ENCODE results near the gene LOXL1. TPM values are rescaled to one million over a fixed set of nuclear protein-coding genes. Genes with fewer than 3 reads are reported as not detected.

The LOXL1 gene
- total RNA-seq, 1 donor from 2014 or later = 1.0 TPM

DNA sequence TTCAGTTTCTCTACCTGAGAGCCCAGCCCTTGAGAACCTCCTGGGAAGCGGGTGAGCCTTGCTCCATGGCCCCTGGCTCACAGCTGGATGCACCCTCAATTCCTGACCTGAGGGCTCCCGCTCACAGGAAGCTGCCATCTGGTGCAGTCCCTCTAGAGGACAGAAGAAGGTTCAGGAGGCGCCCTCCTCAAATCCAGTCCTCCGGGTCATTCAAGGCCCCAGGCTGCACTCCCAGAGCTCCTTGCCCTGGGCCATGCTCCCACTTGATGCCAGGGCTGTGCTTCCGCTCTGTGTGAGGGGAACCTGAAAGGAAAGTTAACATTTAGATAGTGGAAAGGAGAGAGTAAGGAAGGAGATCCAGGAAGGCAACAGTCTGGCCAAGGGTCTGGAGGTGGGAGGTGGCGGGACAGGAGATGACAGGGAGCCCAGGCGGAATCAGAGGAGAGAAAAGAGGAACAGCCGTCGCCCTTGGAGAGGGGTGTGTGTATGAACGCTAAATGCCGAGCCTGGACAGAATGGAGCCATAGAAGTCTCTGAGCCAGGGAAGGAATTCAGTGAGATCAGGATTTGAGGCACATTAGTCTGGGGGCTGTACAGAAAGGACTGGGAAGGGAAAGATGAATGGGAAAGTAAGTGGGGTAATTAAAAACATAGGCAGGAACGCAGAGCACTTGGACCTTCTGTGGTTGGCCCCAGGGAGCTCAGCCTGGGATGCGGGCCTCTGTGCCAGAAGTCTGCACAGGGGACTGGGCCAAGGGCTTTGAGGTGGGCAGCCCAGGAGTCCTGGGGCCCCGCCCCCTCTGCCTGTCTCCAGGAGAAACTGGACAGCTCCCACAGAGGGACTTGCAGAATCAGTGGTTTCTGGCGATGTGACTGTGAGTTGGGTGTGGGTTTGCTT lies 26.8 kb upstream of the LOXL1 start:
- intact Hi-C loops (cut with micrococcal nuclease) = no loop called here

DNA sequence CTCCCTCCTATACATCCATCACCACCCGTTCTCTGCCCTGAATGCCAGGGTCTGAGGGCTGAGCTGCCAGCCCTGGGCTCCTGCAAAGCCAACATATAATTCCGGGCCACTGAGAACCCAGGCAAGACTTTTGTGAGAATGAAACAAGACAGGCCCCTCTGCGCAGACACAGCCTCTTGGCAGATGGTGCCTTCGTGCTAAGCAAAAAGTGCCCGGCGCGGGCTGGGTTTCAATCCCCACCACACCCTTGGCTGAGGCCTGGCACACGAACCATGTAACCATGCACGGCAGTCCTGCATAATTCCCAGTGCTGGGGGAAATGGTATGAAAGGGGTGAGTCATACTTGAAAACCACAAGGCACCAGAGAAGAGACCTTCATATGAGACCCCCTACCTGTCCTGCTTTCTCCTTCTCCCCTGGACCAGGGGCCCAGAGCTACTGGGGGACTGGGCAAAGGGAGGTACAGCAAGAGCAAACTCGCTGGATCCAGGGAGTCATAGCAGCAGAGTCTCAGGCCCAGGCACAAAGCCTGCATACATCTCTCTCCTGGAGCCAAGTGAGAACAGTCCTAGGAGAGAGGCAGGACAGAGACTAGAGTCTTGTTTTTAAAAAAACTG lies 26.1 kb upstream of the LOXL1 start:
- intact Hi-C loops (cut with micrococcal nuclease) = no loop called here

DNA sequence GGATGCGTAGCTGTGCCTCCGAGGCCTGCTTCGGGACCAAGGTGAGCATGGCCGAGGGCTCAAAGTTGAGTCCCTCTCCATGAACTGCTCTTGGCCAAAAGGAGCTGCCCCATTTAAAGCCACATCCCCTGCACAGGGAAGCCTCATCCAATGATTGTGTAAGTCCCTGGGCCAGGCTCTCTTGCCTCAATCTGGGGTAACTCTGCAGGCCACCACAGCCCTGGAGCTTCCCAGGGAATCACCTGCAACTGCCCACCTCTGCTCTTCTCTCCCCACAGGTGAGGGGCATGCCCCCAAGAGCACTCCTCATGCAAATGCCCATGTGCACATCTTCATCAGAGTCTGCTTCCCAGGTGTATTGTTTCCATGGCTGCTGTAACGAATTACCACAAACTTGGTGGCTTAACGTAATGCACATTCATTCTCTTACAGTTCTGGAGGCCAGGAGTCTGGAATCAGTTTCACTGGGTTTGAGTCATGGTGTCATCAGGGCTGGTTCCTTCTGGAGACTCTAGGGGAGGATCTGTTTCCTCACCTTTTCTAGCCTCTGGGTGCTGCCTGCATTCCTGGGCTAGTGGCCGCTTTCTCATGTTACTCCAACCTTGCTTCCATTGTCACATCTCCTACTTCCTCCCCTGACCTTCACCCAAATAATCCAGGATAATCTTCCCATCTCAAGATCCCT lies 25.0 kb upstream of the LOXL1 start:
- intact Hi-C loops (cut with micrococcal nuclease) = no loop called here

DNA sequence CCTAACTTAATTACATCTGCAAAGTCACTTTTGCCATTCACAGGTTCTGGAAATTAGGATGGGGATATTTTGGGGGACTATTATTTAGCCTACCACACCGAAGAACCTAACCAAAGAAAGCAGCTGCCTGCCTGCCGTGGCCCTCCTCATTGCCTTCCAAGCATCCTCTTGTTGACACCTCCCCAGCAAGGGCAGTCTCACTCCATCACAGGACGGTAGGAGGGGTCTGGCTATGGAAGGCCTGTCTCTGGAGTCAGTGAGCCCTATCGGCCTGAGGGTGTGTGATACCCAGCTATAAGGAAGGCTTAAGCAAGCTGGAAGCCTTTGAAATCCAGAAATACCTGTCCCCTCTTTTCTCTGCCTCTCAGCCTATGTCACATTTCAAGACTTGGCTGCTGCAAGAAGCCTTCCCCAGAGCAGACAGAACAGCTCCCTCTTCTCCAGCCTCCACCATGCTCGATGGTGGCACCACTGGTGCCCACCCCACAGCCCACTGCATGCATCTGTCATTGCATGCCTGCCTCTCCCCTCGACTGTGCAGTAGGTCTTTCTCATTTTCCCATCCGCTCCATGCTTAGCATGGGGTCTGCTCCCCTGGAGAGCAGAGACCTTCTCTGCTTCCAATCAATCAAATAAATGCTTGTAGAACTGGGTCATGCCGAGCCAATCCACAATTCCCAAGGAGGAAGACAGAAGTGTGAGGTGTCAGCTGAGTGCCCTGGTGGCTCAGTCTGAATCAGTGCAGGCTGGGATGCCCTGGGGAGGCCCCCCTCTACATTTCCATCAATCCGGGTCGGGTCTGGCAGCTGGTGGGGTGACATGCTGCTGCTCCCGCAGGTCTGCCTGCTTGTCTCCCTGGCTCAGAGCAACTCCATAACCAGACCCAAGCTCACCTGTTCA lies 23.9 kb upstream of the LOXL1 start:
- intact Hi-C loops (cut with micrococcal nuclease) = no loop called here

DNA sequence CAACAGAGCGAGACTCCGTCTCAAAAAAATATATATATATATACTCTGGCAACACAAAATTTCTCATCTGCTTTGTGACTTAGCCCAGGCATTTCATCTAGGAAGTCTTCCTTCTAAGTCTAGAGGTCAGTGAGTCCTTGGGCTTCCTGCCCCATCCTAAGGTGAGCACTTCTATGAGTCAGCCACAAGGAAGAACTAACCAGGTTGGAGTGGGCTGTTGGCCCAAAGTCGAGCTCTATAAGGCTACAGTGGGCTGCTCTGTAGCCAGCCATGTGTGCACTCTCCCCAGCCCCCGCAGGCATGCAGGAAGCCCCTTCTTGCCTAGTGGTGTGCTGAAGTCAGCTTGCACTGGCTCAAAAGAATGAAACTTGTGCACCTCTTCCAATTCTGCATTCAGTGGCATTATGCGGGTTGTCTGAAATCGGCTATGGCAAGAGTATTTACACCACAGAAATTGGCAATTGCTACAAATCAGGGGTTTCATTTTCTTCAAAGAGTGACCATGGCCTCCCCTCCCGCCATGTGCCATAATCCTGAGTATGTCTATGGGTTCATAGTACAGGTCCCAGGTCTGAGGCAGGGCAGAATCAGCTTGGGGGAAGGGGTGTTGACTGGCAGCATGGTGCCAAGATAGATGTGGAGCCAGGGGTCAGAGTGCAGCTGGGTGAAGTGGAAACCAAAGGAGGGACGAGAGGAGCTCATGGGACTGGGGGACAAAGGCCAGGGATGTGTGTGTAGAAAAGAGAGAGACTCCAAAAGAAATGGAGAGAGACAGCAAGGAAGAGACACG lies 22.0 kb upstream of the LOXL1 start:
- intact Hi-C loops (cut with micrococcal nuclease) = no loop called here

DNA sequence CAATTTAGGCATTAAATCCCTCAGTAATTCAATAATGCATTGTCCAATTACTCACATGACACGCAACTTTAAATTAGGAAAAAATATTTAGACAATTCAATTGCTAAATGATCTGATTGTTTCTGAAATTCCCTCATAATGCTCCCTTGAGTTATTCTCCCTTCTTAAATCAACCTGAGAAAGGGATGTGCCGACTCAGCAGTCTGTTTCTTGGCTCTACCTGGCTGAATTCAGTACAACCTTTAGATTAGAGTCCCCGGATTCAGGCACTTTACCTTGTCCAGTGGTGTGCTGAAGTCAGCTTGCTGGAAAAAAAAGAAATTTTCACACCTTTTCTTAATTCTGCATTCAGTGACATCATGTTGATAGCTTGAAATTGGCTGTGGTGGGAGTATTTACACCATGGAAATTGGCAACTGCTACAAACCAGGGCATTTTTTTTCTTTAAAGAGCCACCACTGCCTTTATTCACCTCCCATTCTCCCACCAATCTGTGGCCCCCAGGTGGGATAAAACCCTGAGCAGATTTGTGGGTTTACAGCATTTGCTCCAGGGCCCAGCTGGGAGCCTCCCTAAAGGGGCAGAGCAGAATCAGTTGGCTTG lies 20.9 kb upstream of the LOXL1 start:
- intact Hi-C loops (cut with micrococcal nuclease) = no loop called here

DNA sequence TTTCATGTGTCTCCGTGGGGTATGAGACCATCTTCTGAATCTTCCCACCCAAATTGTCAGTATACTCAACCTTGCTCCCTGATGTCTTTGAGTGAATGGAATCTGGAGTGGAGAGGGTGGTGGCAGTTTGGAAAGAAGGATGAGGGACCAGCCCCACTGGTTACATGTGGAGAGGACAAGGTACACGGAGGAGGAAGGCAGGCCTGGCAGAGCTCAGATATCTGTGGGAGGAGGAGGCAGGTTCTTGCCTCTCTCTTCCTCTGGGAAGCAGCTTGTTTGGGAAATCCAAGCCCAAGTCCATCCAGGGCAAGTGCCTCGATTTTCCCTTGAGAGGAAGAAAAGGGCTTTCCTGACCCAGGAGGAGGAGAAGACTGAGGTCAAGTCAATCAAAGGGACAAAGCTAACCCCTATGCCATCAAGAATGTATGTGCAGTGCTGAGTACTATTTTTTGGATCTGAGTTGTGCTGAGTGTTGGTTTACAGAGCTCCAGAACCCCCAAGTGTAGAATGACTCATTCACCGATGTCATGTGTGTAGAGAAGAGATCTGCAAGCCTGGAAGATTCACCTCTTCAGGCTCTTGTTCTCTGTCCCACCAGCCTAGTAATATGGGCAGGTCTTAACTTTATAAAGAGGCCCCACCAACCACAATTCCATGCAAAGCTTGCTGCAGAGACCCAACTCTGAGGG lies 19.8 kb upstream of the LOXL1 start:
- intact Hi-C loops (cut with micrococcal nuclease) = no loop called here

DNA sequence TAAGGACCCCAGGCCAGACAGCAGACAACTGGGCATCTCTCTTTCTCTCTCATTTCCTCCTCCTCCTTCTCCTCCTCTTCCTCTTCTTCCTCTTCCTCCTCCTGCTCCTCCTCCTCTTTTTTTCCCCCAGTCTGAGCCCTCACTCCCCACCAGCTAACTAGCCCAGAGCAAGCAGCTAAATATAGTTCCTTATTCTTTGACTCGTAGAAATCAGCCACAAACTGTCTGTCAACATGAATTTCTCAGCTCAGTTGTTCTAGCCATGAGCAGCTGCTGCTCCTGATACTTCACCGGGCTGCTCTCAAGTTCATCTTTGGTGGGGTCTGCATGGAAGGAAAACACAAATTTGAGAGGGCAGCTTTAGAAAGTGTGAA lies 19.2 kb upstream of the LOXL1 start:
- intact Hi-C loops (cut with micrococcal nuclease) = no loop called here

DNA sequence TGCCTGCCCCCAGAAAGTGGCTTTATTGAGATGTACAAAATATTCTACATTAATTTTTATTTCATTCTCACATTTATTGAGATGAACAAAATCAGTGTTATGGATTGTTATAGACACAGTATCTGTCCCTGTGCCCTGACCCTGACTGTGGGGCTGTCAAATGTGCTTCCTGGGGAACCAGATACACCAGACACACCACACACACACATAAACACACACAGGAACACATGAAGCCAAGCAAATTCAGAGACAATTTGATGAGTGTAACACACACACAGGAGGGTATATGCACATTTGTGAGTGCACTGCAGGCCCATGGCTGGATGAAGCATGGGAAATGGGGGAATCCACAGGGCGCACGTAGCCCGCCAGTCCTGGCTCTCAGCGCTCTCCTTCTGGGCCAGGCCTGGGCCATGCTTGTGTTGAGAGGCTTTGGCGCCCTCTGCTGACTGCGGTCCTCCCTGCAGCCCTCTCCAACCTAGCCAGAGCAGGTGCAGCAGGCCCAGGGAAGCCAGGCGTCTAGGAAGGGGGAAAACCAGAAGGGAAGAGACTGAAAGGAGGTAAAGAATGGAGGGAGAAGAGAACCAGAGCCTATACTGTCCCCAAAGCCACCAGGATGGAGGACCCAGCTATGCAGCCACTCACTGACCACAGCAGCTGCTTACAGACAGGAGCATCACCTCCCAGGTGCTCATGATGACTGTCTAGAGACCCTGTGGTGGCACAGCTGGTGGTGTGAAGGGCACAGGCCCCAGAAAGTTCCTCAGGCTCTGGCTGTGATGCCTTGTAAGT lies 18.0 kb upstream of the LOXL1 start:
- intact Hi-C loops (cut with micrococcal nuclease) = loop anchor here (1.0 kb wide), 2 partner anchors 11 to 34 kb away; no protein-coding TSS in a partner anchor

DNA sequence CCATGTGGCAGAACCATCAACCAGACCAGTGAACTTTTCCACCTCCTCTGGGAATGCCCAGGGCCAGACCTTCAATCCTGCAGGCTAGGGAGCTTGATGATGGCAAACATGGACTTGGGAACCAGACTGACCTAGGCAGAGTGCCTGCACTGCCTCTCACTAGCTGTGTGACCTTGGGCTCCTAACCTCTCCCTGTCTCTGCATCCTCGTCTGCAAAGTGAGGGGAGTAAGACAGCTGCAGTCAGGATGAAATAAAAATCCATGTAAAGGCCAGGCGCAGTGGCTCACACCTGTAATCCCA lies 17.5 kb upstream of the LOXL1 start:
- intact Hi-C loops (cut with micrococcal nuclease) = loop anchor here (1.0 kb wide), 2 partner anchors 11 to 34 kb away; no protein-coding TSS in a partner anchor

DNA sequence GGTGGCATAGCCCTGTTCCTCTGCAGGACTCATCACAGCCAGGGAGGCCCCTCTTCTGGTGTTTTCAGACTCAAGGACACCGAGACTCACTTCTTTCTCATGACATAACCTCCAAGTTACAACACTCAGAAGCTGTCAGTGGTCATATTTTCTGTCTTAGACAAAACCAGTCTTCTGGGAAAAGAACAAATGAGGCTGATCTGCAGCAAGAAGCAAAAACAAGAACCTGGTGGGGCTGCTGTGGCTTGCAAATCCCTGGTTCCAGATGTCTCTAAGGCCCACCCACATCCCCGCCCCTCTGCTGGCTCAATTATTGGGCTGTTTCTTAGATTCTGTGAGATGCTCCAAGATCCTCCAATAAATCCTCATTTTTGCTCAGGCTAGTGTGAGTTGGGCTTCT lies 16.6 kb upstream of the LOXL1 start:
- intact Hi-C loops (cut with micrococcal nuclease) = no loop called here

DNA sequence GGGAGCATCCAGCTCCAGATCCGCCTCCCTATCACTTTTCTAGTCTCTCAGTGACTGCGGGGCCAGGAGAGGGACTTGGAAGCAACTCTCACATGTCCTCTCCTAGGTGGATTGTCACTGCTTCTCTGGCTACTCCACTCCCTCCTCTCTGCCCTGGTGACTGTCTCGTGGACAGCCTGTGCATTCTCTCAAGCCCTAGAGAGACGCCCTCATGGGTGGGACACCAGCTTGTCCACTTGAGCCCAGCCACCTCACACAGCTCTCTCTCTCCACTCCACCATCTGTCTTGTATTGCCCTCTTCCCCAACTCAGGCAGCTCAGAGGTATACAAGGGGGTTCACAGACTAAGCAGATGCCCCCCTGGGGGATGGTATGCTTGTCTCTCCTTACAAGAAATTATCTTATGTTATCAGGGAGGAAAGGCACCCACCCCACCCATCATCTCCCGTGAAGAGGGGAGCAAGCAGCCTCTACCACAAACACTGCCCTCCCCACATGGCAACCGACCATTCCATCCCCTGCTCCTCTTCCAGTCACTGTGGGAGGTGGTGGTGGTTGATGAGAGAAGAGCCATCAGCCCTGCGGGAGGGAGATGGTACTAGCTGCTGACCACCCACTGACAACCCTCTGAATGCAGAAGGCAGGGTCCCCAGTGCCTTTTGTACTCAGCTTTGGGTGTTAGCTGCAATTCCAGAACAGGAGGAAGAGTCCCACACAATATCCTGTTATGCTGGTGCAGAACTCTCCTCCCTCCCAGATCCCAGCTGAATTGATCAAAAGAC lies 15.5 kb upstream of the LOXL1 start:
- intact Hi-C loops (cut with micrococcal nuclease) = no loop called here

DNA sequence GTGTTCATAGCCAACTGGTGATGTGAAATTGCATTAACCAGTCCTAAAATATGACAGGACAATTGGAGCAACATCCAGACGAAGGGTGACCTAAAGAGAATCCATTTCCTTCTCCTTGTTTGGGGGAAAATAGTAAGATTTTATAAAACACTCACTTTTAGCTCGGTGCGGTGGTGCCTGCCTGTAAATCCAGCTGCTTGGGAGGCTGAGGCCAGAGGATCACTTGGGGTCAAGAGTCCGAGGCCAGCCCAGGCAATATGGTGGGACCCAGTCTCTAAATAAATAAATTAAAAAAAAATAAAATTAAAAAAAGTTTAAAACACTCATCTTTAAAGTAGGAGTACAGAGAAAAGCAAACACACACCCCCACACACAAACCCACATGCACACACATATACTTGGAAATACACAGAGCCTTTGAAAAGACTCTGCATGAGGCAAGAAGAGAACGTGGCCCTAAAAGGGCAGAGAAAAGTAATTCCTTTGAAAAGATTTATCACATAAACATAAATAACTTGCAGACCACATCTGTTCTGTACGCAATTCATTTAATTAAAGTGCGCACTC lies 14.1 kb upstream of the LOXL1 start:
- intact Hi-C loops (cut with micrococcal nuclease) = no loop called here

DNA sequence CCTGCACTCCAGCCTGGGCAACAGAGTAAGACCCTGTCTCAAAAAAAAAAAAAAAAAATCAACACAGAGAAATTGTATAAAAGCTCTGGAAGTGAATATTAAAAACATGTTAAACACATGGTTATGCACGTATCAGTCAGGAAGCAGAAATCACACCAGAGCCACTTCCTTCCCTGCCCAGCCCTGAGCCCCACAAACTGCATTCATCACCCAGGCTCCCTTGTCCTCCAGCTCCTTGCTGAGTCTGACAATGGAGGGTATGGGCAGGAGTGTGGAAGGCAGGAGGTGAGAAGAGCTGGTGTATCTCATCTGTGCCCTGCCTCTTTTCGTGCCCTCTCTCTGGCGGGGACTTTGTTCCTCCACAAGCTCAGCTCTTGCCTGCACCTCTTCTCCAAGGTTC lies 12.1 kb upstream of the LOXL1 start:
- intact Hi-C loops (cut with micrococcal nuclease) = no loop called here

DNA sequence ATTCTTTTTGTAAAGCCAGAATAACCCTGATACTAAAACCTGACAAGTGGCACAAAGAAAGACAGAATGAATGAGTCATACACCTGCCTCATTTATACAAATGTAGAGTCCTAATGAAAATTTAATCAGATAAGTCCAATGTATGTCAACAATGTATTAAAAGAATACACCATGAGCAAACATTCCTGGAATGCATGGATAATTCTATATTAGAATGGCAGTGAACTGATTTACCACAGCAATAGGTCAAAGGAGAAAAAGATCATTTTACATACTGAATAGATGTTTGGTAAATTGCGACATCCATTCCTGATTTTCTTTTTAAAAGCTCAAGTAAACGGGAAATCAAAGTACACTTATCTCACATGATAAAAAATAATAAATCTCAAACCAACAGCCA lies 11.2 kb upstream of the LOXL1 start:
- intact Hi-C loops (cut with micrococcal nuclease) = no loop called here

DNA sequence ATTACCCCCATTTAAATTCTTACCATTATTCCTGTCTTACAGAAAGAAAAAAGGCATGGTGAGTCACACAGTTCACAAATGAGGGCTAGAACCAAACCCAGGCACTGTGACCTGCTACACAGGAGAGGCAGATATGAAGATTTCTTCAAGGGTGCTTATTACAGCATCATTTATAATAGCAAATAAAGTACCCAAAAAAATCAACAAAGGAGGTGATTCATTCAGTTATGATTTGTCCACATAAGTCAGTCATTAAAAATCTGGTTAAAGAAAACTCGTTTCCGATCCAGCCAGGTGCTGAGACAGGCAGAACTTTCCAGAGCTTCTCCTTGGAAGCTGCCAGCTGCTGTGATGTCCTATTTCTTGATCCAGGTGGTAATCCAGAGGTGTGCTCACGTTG lies 7.5 kb upstream of the LOXL1 start:
- intact Hi-C loops (cut with micrococcal nuclease) = no loop called here

DNA sequence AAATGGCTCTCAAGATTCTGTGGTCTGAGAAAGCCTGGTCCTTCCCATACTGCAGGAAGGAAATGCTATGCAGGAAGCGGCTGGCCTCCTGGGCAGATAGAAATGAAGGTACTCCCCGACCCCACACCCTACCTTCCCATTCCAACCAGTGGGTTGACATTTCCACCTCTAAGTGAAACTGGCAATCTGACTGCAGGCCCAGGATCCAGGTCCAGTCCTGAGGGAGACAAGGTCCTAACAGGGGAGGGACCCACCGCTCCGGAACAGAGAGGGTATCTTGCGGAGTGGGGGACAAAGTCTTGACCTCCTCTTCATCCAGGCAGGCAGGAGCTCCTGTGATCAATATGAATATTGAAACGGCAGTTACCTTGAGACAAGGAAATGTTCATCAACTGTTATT lies 6.6 kb upstream of the LOXL1 start:
- intact Hi-C loops (cut with micrococcal nuclease) = loop anchor here (2.0 kb wide), 1 partner anchor 23 kb away; no protein-coding TSS in a partner anchor

Data from T-helper 1 cell treated with Interleukin-12 subunit alpha and Interleukin-12 subunit beta and Interleukin-4 antibody, amounts not matched to agents 30 ng/mL and 1 ng/mL, for 36 hours (primary cell).